H1 (cell line): ENCODE measurements around the gene FCRLA. TPM values are rescaled to one million over a fixed set of nuclear protein-coding genes. Genes with fewer than 3 reads are reported as not detected.

ENCODE experiments used
- CTCF ChIA-PET: fragments of 300-600 bp; sonication (Branson Sonifier 250); formaldehyde crosslinking; loops from one replicate; lab custom pipeline; 2021; ENCODE audit not compliant: partially characterized antibody; lab: Charles Lee
- POLR2A ChIA-PET: fragments of 300-600 bp; sonication (Branson Sonifier 250); formaldehyde crosslinking; loops from one replicate; lab custom pipeline; 2021; ENCODE audit warnings: inconsistent platforms; ENCODE audit not compliant: partially characterized antibody; lab: Charles Lee
- DNase-seq, 2 experiments: peaks; one replicate each; pipeline versions ENCODE4 v3.0.0 to v3.0.0-alpha.2; 2010 to 2022; ENCODE audit warnings: low spot score in 2 of 2, low read depth in 1 of 2, mixed read lengths in 1 of 2
- FAIRE-seq: peaks from 2 replicates; lab custom pipeline; 2011; peaks lifted over from hg19 to GRCh38; lab: Jason Lieb, UNC
- H2AFZ ChIP-seq: 2 replicates; pipeline ENCODE4 v1.8.1; 2012; ENCODE audit warnings: low read length, inconsistent platforms
- H2AK5ac ChIP-seq: 2 replicates; pipeline ENCODE4 v1.6.1; 2013; ENCODE audit warnings: low read depth, low read length
- H2BK120ac ChIP-seq: replicated peaks from 2 replicates; pipeline ENCODE3; 2013; ENCODE audit warnings: low read depth, low read length, inconsistent platforms
- H2BK12ac ChIP-seq: 2 replicates; pipeline ENCODE4 v1.6.1; 2013; ENCODE audit warnings: low read depth, low read length
- H2BK15ac ChIP-seq: 2 replicates; pipeline ENCODE4 v1.6.1; 2013; ENCODE audit warnings: low read length
- H2BK20ac ChIP-seq: 2 replicates; pipeline ENCODE4 v1.6.1; 2013; ENCODE audit warnings: low read length
- H2BK5ac ChIP-seq: 2 replicates; pipeline ENCODE4 v1.6.1; 2013; ENCODE audit warnings: low read depth, low read length
- H3K14ac ChIP-seq: 2 replicates; pipeline ENCODE4 v1.6.1; 2013; ENCODE audit warnings: inconsistent platforms; ENCODE audit not compliant: insufficient read length
- H3K18ac ChIP-seq: 2 replicates; pipeline ENCODE4 v1.6.1; 2013; ENCODE audit warnings: low read length; ENCODE audit errors: extremely low read depth
- H3K23ac ChIP-seq: 2 replicates; pipeline ENCODE4 v1.6.1; 2013; ENCODE audit warnings: inconsistent platforms; ENCODE audit not compliant: insufficient read length
- H3K23me2 ChIP-seq: 2 replicates; pipeline ENCODE4 v1.6.1; 2013; ENCODE audit warnings: low read depth, low read length
- H3K27ac ChIP-seq: 2 replicates; pipeline ENCODE4 v1.6.1; 2011; ENCODE audit warnings: low read depth, low read length, inconsistent platforms
- H3K27me3 ChIP-seq, 4 experiments: replicated peaks in 1 of 4; 1 replicate in 1 of 4; 2 replicates in 3 of 4; pipeline versions ENCODE4 v1.6.1 to v1.8.1; 2011 to 2013; ENCODE audit warnings: low read length in 3 of 4, mild to moderate bottlenecking in 3 of 4, inconsistent platforms in 2 of 4, mixed read lengths in 2 of 4, moderate library complexity in 1 of 4; ENCODE audit not compliant: control insufficient read depth in 3 of 4, insufficient read depth in 3 of 4; ENCODE audit errors: extremely low read depth in 1 of 4
- H3K36me3 ChIP-seq, 4 experiments: 2 replicates each; pipeline versions ENCODE4 v1.6.1 to v1.8.1; 2011 to 2013; ENCODE audit warnings: mild to moderate bottlenecking in 4 of 4, low read length in 3 of 4, moderate library complexity in 2 of 4, control low read depth in 1 of 4, inconsistent platforms in 1 of 4; ENCODE audit not compliant: insufficient read depth in 4 of 4, control insufficient read depth in 2 of 4
- H3K4ac ChIP-seq: replicated peaks from 2 replicates; pipeline ENCODE3; 2013; ENCODE audit warnings: low read length, low read depth, mixed read lengths, inconsistent platforms; ENCODE audit not compliant: insufficient read length
- H3K4me1 ChIP-seq, 4 experiments: replicated peaks in 1 of 4; 1 replicate in 1 of 4; 2 replicates in 3 of 4; pipeline versions ENCODE4 v1.6.1 to v1.8.1; 2011 to 2013; ENCODE audit warnings: low read length in 3 of 4, inconsistent platforms in 2 of 4, mixed read lengths in 1 of 4; ENCODE audit not compliant: insufficient read depth in 4 of 4, control insufficient read depth in 3 of 4
- H3K4me2 ChIP-seq, 2 experiments: 2 replicates each; pipeline versions ENCODE4 v1.6.1 to v1.8.1; 2011 to 2013; ENCODE audit warnings: low read depth in 2 of 2, low read length in 2 of 2, control low read depth in 1 of 2, inconsistent platforms in 1 of 2, mild to moderate bottlenecking in 1 of 2; ENCODE audit not compliant: insufficient read depth in 1 of 2
- H3K4me3 ChIP-seq, 4 experiments: fragments of 200-600, 300-600 bp in 1 of 4; sonication (generic), shearing (Covaris generic), sonication (Bioruptor Twin) in 1 of 4; 2 replicates each; pipeline versions ENCODE4 v1.5.1 to v1.8.1; 2011 to 2016; ENCODE audit warnings: low read length in 4 of 4, low read depth in 3 of 4, control low read depth in 2 of 4, inconsistent platforms in 2 of 4, mild to moderate bottlenecking in 2 of 4, mixed read lengths in 1 of 4, moderate library complexity in 1 of 4; ENCODE audit not compliant: insufficient read depth in 2 of 4; ENCODE audit errors: extremely low read depth in 1 of 4
- H3K56ac ChIP-seq: replicated peaks from 2 replicates; pipeline ENCODE3; 2013; ENCODE audit warnings: low read depth, mild to moderate bottlenecking, mixed read lengths, low read length, inconsistent platforms; ENCODE audit not compliant: insufficient read length
- H3K79me1 ChIP-seq: 2 replicates; pipeline ENCODE4 v1.6.1; 2013; ENCODE audit warnings: low read depth, low read length, control low read depth
- H3K79me2 ChIP-seq, 2 experiments: 2 replicates each; pipeline versions ENCODE4 v1.6.1 to v1.8.1; 2012 to 2013; ENCODE audit warnings: low read length in 2 of 2, mild to moderate bottlenecking in 2 of 2, inconsistent platforms in 1 of 2; ENCODE audit not compliant: insufficient read depth in 2 of 2, control insufficient read depth in 1 of 2
- H3K9ac ChIP-seq, 4 experiments: replicated peaks in 1 of 4; 1 replicate in 1 of 4; 2 replicates in 3 of 4; pipeline versions ENCODE4 v1.6.1 to v1.8.1; 2011 to 2013; ENCODE audit warnings: low read depth in 3 of 4, low read length in 3 of 4, control low read depth in 2 of 4, mild to moderate bottlenecking in 2 of 4, moderate library complexity in 2 of 4, inconsistent platforms in 1 of 4; ENCODE audit errors: extremely low read depth in 1 of 4
- H3K9me3 ChIP-seq, 2 experiments: 2 replicates each; pipeline versions ENCODE4 v1.6.1 to v1.8.1; 2012 to 2013; ENCODE audit warnings: mild to moderate bottlenecking in 2 of 2, moderate library complexity in 2 of 2, control low read depth in 1 of 2, inconsistent platforms in 1 of 2, low read depth in 1 of 2, low read length in 1 of 2, mixed read lengths in 1 of 2; ENCODE audit not compliant: insufficient read depth in 2 of 2
- H4K20me1 ChIP-seq, 2 experiments: replicated peaks in 1 of 2; 2 replicates each; pipeline versions ENCODE3 to v1.8.1; 2011 to 2013; ENCODE audit warnings: inconsistent platforms in 2 of 2, low read length in 2 of 2, mild to moderate bottlenecking in 1 of 2; ENCODE audit not compliant: insufficient read depth in 2 of 2, control insufficient read depth in 1 of 2
- H4K5ac ChIP-seq: 2 replicates; pipeline ENCODE4 v1.6.1; 2013; ENCODE audit warnings: low read length, low read depth, mixed read lengths, inconsistent platforms; ENCODE audit not compliant: insufficient read length
- H4K8ac ChIP-seq: 2 replicates; pipeline ENCODE4 v1.8.0; 2013; ENCODE audit warnings: mild to moderate bottlenecking, moderate library complexity, low read length, inconsistent platforms; ENCODE audit not compliant: insufficient read depth; ENCODE audit errors: extremely low read depth
- H4K91ac ChIP-seq: replicated peaks from 2 replicates; pipeline ENCODE3; 2013; ENCODE audit warnings: low read length, mixed read lengths, inconsistent platforms; ENCODE audit not compliant: insufficient read length
- CTCF ChIP-seq, 3 experiments: IDR thresholded peaks; 1 replicate in 2 of 3; 2 replicates in 1 of 3; pipeline versions ENCODE4 v1.5.1 to v1.6.1; 2011; ENCODE audit warnings: low read length in 3 of 3, mild to moderate bottlenecking in 3 of 3, inconsistent platforms in 2 of 3, low read depth in 1 of 3, moderate library complexity in 1 of 3; ENCODE audit not compliant: insufficient read depth in 1 of 3; ENCODE audit errors: control extremely low read depth in 1 of 3
- EGR1 ChIP-seq: IDR thresholded peaks from 2 replicates; pipeline ENCODE4 v1.6.1; 2011; ENCODE audit warnings: low read depth, low read length, borderline replicate concordance
- EP300 ChIP-seq, 2 experiments: IDR thresholded peaks; 1 replicate in 1 of 2; 2 replicates in 1 of 2; pipeline ENCODE4 v1.6.1; 2011 to 2012; ENCODE audit warnings: low read depth in 2 of 2, low read length in 2 of 2, mild to moderate bottlenecking in 2 of 2, borderline replicate concordance in 1 of 2, inconsistent platforms in 1 of 2, moderate library complexity in 1 of 2
- EZH2 ChIP-seq: fragments of 200-600 bp; sonication (generic); IDR thresholded peaks from 2 replicates; pipeline ENCODE4 v1.7.1; 2012; ENCODE audit warnings: low read depth, mild to moderate bottlenecking, moderate library complexity, low read length, inconsistent platforms; ENCODE audit not compliant: severe bottlenecking
- RAD21 ChIP-seq, 2 experiments: IDR thresholded peaks in 1 of 2; conservative IDR thresholded peaks in 1 of 2; 2 replicates each; pipeline ENCODE4 v1.6.1; 2011; ENCODE audit warnings: low read depth in 2 of 2, low read length in 2 of 2, improper control_type of control experiment in 1 of 2, inconsistent platforms in 1 of 2, mild to moderate bottlenecking in 1 of 2, moderate library complexity in 1 of 2
- RFX5 ChIP-seq: IDR thresholded peaks from 2 replicates; pipeline ENCODE4 v1.6.1; 2011; ENCODE audit warnings: low read depth, low read length, improper control_type of control experiment, borderline replicate concordance
- WGBS, 2 experiments: shearing (Covaris generic) in 1 of 2; methylation state at CpG; one replicate each; pipeline versions ENCODE4 v1.1.6 to v1.1.7; 2013 to 2015; ENCODE audit warnings: low lambda C conversion rate in 2 of 2, mixed read lengths in 2 of 2, inconsistent platforms in 1 of 2, low coverage in 1 of 2, missing lambda C conversion rate in 1 of 2; ENCODE audit not compliant: insufficient replicate concordance in 2 of 2, insufficient coverage in 1 of 2, insufficient read length in 1 of 2; ENCODE audit errors: extremely low coverage in 1 of 2, missing lambda C conversion rate in 1 of 2; 5-methylcytosine and 5-hydroxymethylcytosine counted together
- polyA plus RNA-seq, 7 experiments: library from polyadenylated mRNA; depleted of rRNA in 3 of 7; stranded (reverse) in 5 of 7; unstranded in 2 of 7; fragments of >200 nt in 5 of 7; fragments of 200-250 nt in 2 of 7; gene quantifications; 1 replicate in 5 of 7; 2 replicates in 1 of 7; 4 replicates in 1 of 7; pipeline versions ENCODE4 v1.2.1 to v1.2.3, GENCODE V29; 2011 to 2013; ENCODE audit warnings: missing spikeins in 2 of 7, mixed read lengths in 2 of 7
- total RNA-seq: library from RNA; stranded (reverse); fragmentation: NEBNext Ultra II Directional; extraction: Animal tissue kit (Norgen Biotek cat#: 25700); gene quantifications from 2 replicates; pipeline ENCODE4 v1.2.1, GENCODE V29; 2021

The FCRLA gene
- total and polyA plus RNA-seq, 2 of the 8 experiments (the other 6 are each of a cell fraction or from before 2014, with no cell fraction given): not detected

- H3K4me1 ChIP-seq: peaks cover 1 to 14% (median 4%) of the 10 kb centered on the region in 4 experiments; a peak in 4 of 7 replicates
- no peaks in the 10 kb centered on the region for H3K79me1 ChIP-seq
- H3K23me2 ChIP-seq: no peaks in the 10 kb centered on the region
- FAIRE-seq: no peak
- no peak overlapping the region for H3K4me3 ChIP-seq
- no peaks in the 10 kb centered on the region for H3K36me3 ChIP-seq
- H4K20me1 ChIP-seq: no peaks in the 10 kb centered on the region
- no peak overlapping the region for H3K14ac ChIP-seq
- no peak overlapping the region; the same call in 1 of the 2 replicates for H2BK12ac ChIP-seq
- no peak overlapping the region for H3K9ac ChIP-seq
- H4K5ac ChIP-seq: no peak overlapping the region
- no peak overlapping the region for H3K23ac ChIP-seq
- 0 out of 2 replicates have a peak overlapping the region, but pooled peaks have one; percentile 11 for H2AFZ ChIP-seq
- CTCF ChIA-PET: interaction anchor here (0.7 to 10.3 kb wide), 26 partner anchors 10 to 1466 kb away, joined by 3 to 69 read pairs (median 4); partner anchors contain the start of gene DUSP12
- H3K27me3 ChIP-seq: no peaks in the 10 kb centered on the region
- H3K56ac ChIP-seq: no peak overlapping the region
- H2BK20ac ChIP-seq: no peak overlapping the region
- H3K27ac ChIP-seq: no peak overlapping the region
- no peak for DNase-seq
- H3K9me3 ChIP-seq: no peaks in the 10 kb centered on the region
- 92% methylated on average over 4 of the region's 4 CpGs; no CpG with 5 or more reads in 1 of the 2 experiments for WGBS, 2 experiments
- TF ChIP-seq CTCF (IDR thresholded peaks at IDR 0.05; ENCODE audit: control extremely low read depth in 1 of 3, insufficient read depth in 1 of 3, low read depth in 1 of 3, low read length in 3 of 3) (peak in 2 of 3 experiments; percentile 61 to 72; a peak in 3 of 4 replicates), EGR1 (no peak), RFX5 (no peak), RAD21 (IDR thresholded peaks at IDR 0.05 in 1 of 2, conservative IDR thresholded peaks at IDR 0.05 in 1 of 2; ENCODE audit: low read depth in 2 of 2, low read length in 2 of 2) (peak; percentile 89 to 92), EP300 (IDR thresholded peaks at IDR 0.05; ENCODE audit: borderline replicate concordance in 1 of 2, low read depth in 2 of 2, low read length in 2 of 2) (no peak), EZH2 (no peak)
- TF ChIP-seq, all 59 proteins: peak for 2
- Histone ChIP-seq H3K79me2 (no peaks in the 10 kb centered on the region), H2BK120ac (no peak overlapping the region), H4K91ac (no peak overlapping the region), H4K8ac (no peak overlapping the region), H3K4ac (no peak overlapping the region), H2AK5ac (no peak overlapping the region), H2BK5ac (no peak overlapping the region), H2BK15ac (peak overlapping the region; percentile 12; the same call in 1 of the 2 replicates), H3K18ac (no peak overlapping the region), H3K4me2 (no peak overlapping the region)
- POLR2A ChIA-PET: interaction anchor here (0.6 to 4.8 kb wide), 4 partner anchors 11 to 46 kb away, joined by 3 to 27 read pairs (median 16); partner anchors contain the start of gene DUSP12
Observed at GRCh38 chr1:161738627-161739287, 31.7 kb downstream of the FCRLA start.
